SK-N-SH (cell line): ENCODE results near the gene C1GALT1C1L. TPM values are rescaled to one million over a fixed set of nuclear protein-coding genes. Genes with fewer than 3 reads are reported as not detected.

Experiments used
- CTCF ChIA-PET: fragments of 300-600, 350-600 bp; formaldehyde crosslinking; extraction: SDS; loops from one replicate; lab custom pipeline; 2021; lab: Yijun Ruan, JAX
- POLR2A ChIA-PET: fragments of 350-600 bp; sonication (Branson Sonifier 250); formaldehyde crosslinking; extraction: SDS; loops from one replicate; lab custom pipeline; 2020; ENCODE audit warnings: antibody characterized with exemption, inconsistent platforms; lab: Yijun Ruan, JAX
- DNase-seq: peaks from one replicate; pipeline ENCODE4 v3.0.0; 2012
- H2AFZ ChIP-seq: fragments of 200-600 bp; sonication (generic); 2 replicates; pipeline ENCODE4 v1.8.1; 2016; ENCODE audit warnings: antibody characterized with exemption, mild to moderate bottlenecking, low read depth
- H3F3A ChIP-seq: fragments of 200-600 bp; sonication (generic); replicated peaks from 2 replicates; pipeline ENCODE3; 2016; ENCODE audit warnings: antibody characterized with exemption, mild to moderate bottlenecking; ENCODE audit not compliant: insufficient read depth
- H3K27ac ChIP-seq, 2 experiments: fragments of 200-500 bp in 1 of 2; fragments of 200-600 bp in 1 of 2; sonication (Bioruptor generic) in 1 of 2; sonication (generic), shearing (Covaris generic) in 1 of 2; 2 replicates each; pipeline versions ENCODE4 v1.5.1 to v1.6.1; 2014 to 2016; ENCODE audit warnings: low read depth in 2 of 2, inconsistent platforms in 1 of 2, low read length in 1 of 2, mild to moderate bottlenecking in 1 of 2, mixed read lengths in 1 of 2
- H3K27me3 ChIP-seq: fragments of 200-600 bp; sonication (generic), shearing (Covaris generic); 2 replicates; pipeline ENCODE4 v1.6.1; 2016; ENCODE audit warnings: mixed run types; ENCODE audit not compliant: insufficient read depth
- H3K36me3 ChIP-seq, 2 experiments: fragments of 200-500 bp in 1 of 2; fragments of 200-600 bp in 1 of 2; sonication (Bioruptor generic) in 1 of 2; sonication (generic) in 1 of 2; replicated peaks in 1 of 2; 2 replicates each; pipeline versions ENCODE3 to v1.5.1; 2014 to 2016; ENCODE audit warnings: low read length in 1 of 2, mild to moderate bottlenecking in 1 of 2; ENCODE audit not compliant: insufficient read depth in 2 of 2, control insufficient read depth in 1 of 2
- H3K4me1 ChIP-seq, 2 experiments: fragments of 200-500 bp in 1 of 2; fragments of 200-600 bp in 1 of 2; sonication (Bioruptor generic) in 1 of 2; sonication (generic), shearing (Covaris generic) in 1 of 2; 2 replicates each; pipeline versions ENCODE4 v1.5.1 to v1.6.1; 2014 to 2016; ENCODE audit warnings: low read depth in 1 of 2, low read length in 1 of 2, mixed run types in 1 of 2; ENCODE audit not compliant: insufficient read depth in 2 of 2, control insufficient read depth in 1 of 2
- H3K4me2 ChIP-seq: fragments of 200-600 bp; sonication (generic), shearing (Covaris generic); 2 replicates; pipeline ENCODE4 v1.6.1; 2017; ENCODE audit warnings: mixed run types
- H3K4me3 ChIP-seq, 2 experiments: fragments of 200-500 bp in 1 of 2; fragments of 200-600 bp in 1 of 2; sonication (Bioruptor generic) in 1 of 2; sonication (generic), shearing (Covaris generic) in 1 of 2; 2 replicates each; pipeline versions ENCODE4 v1.5.1 to v1.8.1; 2014 to 2016; ENCODE audit warnings: low read depth in 2 of 2, inconsistent platforms in 1 of 2, low read length in 1 of 2, mild to moderate bottlenecking in 1 of 2, mixed read lengths in 1 of 2, moderate library complexity in 1 of 2
- H3K79me2 ChIP-seq: fragments of 200-600 bp; sonication (generic); 2 replicates; pipeline ENCODE4 v1.8.1; 2017; ENCODE audit warnings: mild to moderate bottlenecking; ENCODE audit not compliant: insufficient read depth
- H3K9ac ChIP-seq: fragments of 200-600 bp; sonication (generic); 2 replicates; pipeline ENCODE4 v1.6.1; 2017; ENCODE audit warnings: mixed run types
- H3K9me2 ChIP-seq: fragments of 200-600 bp; sonication (generic); 2 replicates; pipeline ENCODE4 v1.6.1; 2017; ENCODE audit warnings: mixed run types
- H3K9me3 ChIP-seq: fragments of 200-600 bp; sonication (generic); 2 replicates; pipeline ENCODE4 v1.6.1; 2017; ENCODE audit warnings: mixed run types, mild to moderate bottlenecking, moderate library complexity
- H4K20me1 ChIP-seq: fragments of 200-600 bp; sonication (generic); 2 replicates; pipeline ENCODE4 v1.6.1; 2017; ENCODE audit warnings: mild to moderate bottlenecking, mixed run types; ENCODE audit not compliant: insufficient read depth
- CHD2 ChIP-seq: fragments of 150-350 bp; IDR thresholded peaks from 2 replicates; pipeline ENCODE4 v1.6.1; 2018; ENCODE audit warnings: low read length; ENCODE audit not compliant: partially characterized antibody
- FOXM1 ChIP-seq: IDR thresholded peaks from 2 replicates; pipeline ENCODE4 v1.4.0; 2012; ENCODE audit warnings: low read depth, mild to moderate bottlenecking
- NFIC ChIP-seq: IDR thresholded peaks from 2 replicates; pipeline ENCODE4 v1.4.0; 2012; ENCODE audit warnings: borderline replicate concordance
- NRF1 ChIP-seq: IDR thresholded peaks from 2 replicates; pipeline ENCODE4 v1.6.1; 2012; ENCODE audit warnings: low read depth, mild to moderate bottlenecking, low read length
- YY1 ChIP-seq: IDR thresholded peaks from 2 replicates; pipeline ENCODE4 v1.4.0; 2012; ENCODE audit warnings: low read depth, mild to moderate bottlenecking
- WGBS: methylation state at CpG from one replicate; pipeline ENCODE4 v1.1.6; 2017; ENCODE audit warnings: low lambda C conversion rate; 5-methylcytosine and 5-hydroxymethylcytosine counted together
- polyA plus RNA-seq, 3 experiments: library from polyadenylated mRNA; depleted of rRNA; stranded (reverse); fragments of >200 nt; gene quantifications; 2 replicates each; pipeline ENCODE4 v1.2.3, GENCODE V29; 2012
- TF ChIP-seq, protein P1 (sequence below): fragments of 150-350 bp; IDR thresholded peaks from 2 replicates; pipeline ENCODE4 v1.6.1; 2016; ENCODE audit warnings: mild to moderate bottlenecking, low read depth, low read length
- TF ChIP-seq, protein P2 (sequence below): IDR thresholded peaks from 2 replicates; pipeline ENCODE4 v1.6.1; 2012; ENCODE audit warnings: mild to moderate bottlenecking, low read depth, low read length, moderate library complexity

The C1GALT1C1L gene
- polyA plus RNA-seq, 1 of the 3 experiments (the other 2 are of a cell fraction): 2.6 TPM

- no peaks in the 10 kb centered on the region for H3K79me2 ChIP-seq
- WGBS: 81% methylated on average over 11 of the region's 11 CpGs
- no peaks in the 10 kb centered on the region for H3K36me3 ChIP-seq
- H3K4me2 ChIP-seq: no peak overlapping the region
- TF ChIP-seq FOXM1: no peak
- no peak for TF ChIP-seq YY1
- TF ChIP-seq, protein P1, sequence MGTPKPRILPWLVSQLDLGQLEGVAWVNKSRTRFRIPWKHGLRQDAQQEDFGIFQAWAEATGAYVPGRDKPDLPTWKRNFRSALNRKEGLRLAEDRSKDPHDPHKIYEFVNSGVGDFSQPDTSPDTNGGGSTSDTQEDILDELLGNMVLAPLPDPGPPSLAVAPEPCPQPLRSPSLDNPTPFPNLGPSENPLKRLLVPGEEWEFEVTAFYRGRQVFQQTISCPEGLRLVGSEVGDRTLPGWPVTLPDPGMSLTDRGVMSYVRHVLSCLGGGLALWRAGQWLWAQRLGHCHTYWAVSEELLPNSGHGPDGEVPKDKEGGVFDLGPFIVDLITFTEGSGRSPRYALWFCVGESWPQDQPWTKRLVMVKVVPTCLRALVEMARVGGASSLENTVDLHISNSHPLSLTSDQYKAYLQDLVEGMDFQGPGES: no peak
- TF ChIP-seq NFIC: no peak
- TF ChIP-seq CHD2: no peak
- no peak for TF ChIP-seq NRF1
- TF ChIP-seq, protein P2, sequence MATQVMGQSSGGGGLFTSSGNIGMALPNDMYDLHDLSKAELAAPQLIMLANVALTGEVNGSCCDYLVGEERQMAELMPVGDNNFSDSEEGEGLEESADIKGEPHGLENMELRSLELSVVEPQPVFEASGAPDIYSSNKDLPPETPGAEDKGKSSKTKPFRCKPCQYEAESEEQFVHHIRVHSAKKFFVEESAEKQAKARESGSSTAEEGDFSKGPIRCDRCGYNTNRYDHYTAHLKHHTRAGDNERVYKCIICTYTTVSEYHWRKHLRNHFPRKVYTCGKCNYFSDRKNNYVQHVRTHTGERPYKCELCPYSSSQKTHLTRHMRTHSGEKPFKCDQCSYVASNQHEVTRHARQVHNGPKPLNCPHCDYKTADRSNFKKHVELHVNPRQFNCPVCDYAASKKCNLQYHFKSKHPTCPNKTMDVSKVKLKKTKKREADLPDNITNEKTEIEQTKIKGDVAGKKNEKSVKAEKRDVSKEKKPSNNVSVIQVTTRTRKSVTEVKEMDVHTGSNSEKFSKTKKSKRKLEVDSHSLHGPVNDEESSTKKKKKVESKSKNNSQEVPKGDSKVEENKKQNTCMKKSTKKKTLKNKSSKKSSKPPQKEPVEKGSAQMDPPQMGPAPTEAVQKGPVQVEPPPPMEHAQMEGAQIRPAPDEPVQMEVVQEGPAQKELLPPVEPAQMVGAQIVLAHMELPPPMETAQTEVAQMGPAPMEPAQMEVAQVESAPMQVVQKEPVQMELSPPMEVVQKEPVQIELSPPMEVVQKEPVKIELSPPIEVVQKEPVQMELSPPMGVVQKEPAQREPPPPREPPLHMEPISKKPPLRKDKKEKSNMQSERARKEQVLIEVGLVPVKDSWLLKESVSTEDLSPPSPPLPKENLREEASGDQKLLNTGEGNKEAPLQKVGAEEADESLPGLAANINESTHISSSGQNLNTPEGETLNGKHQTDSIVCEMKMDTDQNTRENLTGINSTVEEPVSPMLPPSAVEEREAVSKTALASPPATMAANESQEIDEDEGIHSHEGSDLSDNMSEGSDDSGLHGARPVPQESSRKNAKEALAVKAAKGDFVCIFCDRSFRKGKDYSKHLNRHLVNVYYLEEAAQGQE: no peak
- H3K4me3 ChIP-seq: no peak overlapping the region
- no peaks in the 10 kb centered on the region for H4K20me1 ChIP-seq
- H3F3A ChIP-seq: peaks cover 5% of the 10 kb centered on the region
- H2AFZ ChIP-seq: no peak overlapping the region
- H3K9me3 ChIP-seq: no peaks in the 10 kb centered on the region
- H3K9me2 ChIP-seq: no peaks in the 10 kb centered on the region
- CTCF ChIA-PET: interaction anchor here (1.0 to 1.5 kb wide), 3 partner anchors 12 to 246 kb away, joined by 3 to 4 read pairs (median 3); no protein-coding TSS in a partner anchor
- no peak for DNase-seq
- no peak overlapping the region for H3K9ac ChIP-seq
- peaks cover 0 to 3% of the 10 kb centered on the region in 2 experiments; a peak in 1 of 4 replicates for H3K4me1 ChIP-seq
- H3K27me3 ChIP-seq: no peaks in the 10 kb centered on the region
- POLR2A ChIA-PET: no interaction called here
- H3K27ac ChIP-seq: no peak overlapping the region
Measured at GRCh38 chr2:43631618-43632317, 44.5 kb downstream of the C1GALT1C1L start.

Other genes with a start within 250 kb of the C1GALT1C1L start
- gene THADA, start 80.4 kb downstream of the C1GALT1C1L start, polyA plus RNA-seq (2012; rRNA removed): 17.1 and 25.6 TPM in 2 replicates
- gene PLEKHH2, start 39.2 kb downstream of the C1GALT1C1L start, polyA plus RNA-seq (2012; rRNA removed): 1.9 and 3.1 TPM in 2 replicates
- 20.4 and 26.6 TPM in 2 replicates for gene DYNC2LI1, start 97.6 kb upstream of the C1GALT1C1L start, polyA plus RNA-seq (2012; rRNA removed)
- not detected in 2 replicates for gene ABCG5, start 162.4 kb upstream of the C1GALT1C1L start, polyA plus RNA-seq (2012; rRNA removed)
- gene ABCG8, start 162.5 kb upstream of the C1GALT1C1L start, polyA plus RNA-seq (2012; rRNA removed): not detected in 2 replicates